GM13976 (cell line): Measurements from ENCODE around the gene ATP8B1.

Experiments
- DNase-seq: peaks from one replicate; pipeline ENCODE4 v3.0.0; 2012; ENCODE audit warnings: low spot score
- CTCF ChIP-seq: IDR thresholded peaks from 2 replicates; pipeline ENCODE4 v1.5.1; 2012; ENCODE audit warnings: borderline replicate concordance, mild to moderate bottlenecking; ENCODE audit not compliant: insufficient read depth; ENCODE audit errors: extremely low read depth, missing control alignments, control extremely low read depth
- in situ Hi-C: fragments of 300-500 bp; cut with MboI; formaldehyde crosslinking; loops from one replicate; pipeline ENCODE4 v1.12.0; 2022; ENCODE audit warnings: low sequenced_read_pairs, mixed read lengths, inconsistent platforms; ENCODE audit not compliant: unreplicated experiment

ATP8B1 gene

GRCh38 chr18:57687970-57688369, 115.1 kb downstream of the ATP8B1 start:
- no peak for TF ChIP-seq CTCF
- DNase-seq = no peak
- in situ Hi-C loops = no loop called here

GRCh38 chr18:57683470-57683869, 119.6 kb downstream of the ATP8B1 start:
- no peak for TF ChIP-seq CTCF
- in situ Hi-C loops = no loop called here
- DNase-seq = no peak

GRCh38 chr18:57677262-57678211, 125.6 kb downstream of the ATP8B1 start:
- no peak for DNase-seq
- in situ Hi-C loops = no loop called here
- no peak for TF ChIP-seq CTCF

GRCh38 chr18:57674891-57675290, 128.2 kb downstream of the ATP8B1 start:
- in situ Hi-C loops = no loop called here
- no peak for DNase-seq

GRCh38 chr18:57670046-57670445, 133.1 kb downstream of the ATP8B1 start:
- no peak for TF ChIP-seq CTCF
- in situ Hi-C loops = no loop called here
- no peak for DNase-seq

More at GRCh38 chr18:57674891-57675290, 128.2 kb downstream of the ATP8B1 start:
- no peak for TF ChIP-seq CTCF

GRCh38 chr18:57668021-57668420, 135.1 kb downstream of the ATP8B1 start:
- in situ Hi-C loops = no loop called here
- no peak for TF ChIP-seq CTCF
- no peak for DNase-seq
